Measurements from ENCODE around the gene TOPBP1. TPM values are rescaled to one million over a fixed set of nuclear protein-coding genes. Genes with fewer than 3 reads are reported as not detected.

Gene TOPBP1
- total and polyA plus RNA-seq, 2 of the 8 experiments (the other 6 are each of a cell fraction or from before 2014, with no cell fraction given): 19.7 to 35.9 TPM

DNA sequence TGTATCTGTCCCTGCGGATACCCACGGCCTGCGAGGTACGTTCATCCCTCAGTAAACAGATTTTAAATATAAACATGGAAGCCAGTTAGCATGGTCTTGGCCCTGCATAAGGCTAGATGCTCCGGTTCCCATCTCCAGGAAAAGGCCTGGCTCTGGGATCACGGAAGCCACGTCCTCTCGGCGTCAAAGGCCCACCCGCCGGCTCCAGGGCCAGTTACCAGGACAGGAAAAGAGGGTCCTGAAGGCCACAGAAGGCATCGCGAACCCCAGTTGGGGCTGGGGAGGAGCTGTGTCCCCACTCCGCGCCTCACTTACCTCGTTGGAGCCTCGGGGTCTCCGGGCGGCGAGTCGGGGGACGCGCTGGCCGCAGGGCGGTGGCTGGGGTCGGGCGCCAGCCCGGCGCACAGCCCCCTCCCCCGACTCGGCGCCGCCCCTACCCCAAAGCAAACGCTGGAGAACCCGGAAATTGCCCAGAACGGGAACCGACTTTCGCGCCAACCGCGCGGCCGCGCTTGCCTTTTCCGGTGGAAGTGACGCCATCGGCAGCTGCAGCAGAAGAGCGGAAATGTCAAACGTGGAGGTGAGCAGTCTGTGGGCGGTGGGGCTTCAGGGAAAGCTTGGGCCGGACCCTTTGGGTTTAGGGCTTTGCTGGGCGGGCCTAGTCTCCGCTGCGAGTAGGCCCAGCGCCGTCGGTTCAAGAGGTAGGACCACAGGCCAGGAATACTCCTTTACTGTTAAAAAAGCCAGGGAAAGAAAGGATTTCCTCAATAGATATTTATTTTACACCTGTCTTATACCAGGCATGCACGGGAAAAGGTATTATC is at the start of gene TOPBP1 (continued):
- TF ChIP-seq, protein P1, sequence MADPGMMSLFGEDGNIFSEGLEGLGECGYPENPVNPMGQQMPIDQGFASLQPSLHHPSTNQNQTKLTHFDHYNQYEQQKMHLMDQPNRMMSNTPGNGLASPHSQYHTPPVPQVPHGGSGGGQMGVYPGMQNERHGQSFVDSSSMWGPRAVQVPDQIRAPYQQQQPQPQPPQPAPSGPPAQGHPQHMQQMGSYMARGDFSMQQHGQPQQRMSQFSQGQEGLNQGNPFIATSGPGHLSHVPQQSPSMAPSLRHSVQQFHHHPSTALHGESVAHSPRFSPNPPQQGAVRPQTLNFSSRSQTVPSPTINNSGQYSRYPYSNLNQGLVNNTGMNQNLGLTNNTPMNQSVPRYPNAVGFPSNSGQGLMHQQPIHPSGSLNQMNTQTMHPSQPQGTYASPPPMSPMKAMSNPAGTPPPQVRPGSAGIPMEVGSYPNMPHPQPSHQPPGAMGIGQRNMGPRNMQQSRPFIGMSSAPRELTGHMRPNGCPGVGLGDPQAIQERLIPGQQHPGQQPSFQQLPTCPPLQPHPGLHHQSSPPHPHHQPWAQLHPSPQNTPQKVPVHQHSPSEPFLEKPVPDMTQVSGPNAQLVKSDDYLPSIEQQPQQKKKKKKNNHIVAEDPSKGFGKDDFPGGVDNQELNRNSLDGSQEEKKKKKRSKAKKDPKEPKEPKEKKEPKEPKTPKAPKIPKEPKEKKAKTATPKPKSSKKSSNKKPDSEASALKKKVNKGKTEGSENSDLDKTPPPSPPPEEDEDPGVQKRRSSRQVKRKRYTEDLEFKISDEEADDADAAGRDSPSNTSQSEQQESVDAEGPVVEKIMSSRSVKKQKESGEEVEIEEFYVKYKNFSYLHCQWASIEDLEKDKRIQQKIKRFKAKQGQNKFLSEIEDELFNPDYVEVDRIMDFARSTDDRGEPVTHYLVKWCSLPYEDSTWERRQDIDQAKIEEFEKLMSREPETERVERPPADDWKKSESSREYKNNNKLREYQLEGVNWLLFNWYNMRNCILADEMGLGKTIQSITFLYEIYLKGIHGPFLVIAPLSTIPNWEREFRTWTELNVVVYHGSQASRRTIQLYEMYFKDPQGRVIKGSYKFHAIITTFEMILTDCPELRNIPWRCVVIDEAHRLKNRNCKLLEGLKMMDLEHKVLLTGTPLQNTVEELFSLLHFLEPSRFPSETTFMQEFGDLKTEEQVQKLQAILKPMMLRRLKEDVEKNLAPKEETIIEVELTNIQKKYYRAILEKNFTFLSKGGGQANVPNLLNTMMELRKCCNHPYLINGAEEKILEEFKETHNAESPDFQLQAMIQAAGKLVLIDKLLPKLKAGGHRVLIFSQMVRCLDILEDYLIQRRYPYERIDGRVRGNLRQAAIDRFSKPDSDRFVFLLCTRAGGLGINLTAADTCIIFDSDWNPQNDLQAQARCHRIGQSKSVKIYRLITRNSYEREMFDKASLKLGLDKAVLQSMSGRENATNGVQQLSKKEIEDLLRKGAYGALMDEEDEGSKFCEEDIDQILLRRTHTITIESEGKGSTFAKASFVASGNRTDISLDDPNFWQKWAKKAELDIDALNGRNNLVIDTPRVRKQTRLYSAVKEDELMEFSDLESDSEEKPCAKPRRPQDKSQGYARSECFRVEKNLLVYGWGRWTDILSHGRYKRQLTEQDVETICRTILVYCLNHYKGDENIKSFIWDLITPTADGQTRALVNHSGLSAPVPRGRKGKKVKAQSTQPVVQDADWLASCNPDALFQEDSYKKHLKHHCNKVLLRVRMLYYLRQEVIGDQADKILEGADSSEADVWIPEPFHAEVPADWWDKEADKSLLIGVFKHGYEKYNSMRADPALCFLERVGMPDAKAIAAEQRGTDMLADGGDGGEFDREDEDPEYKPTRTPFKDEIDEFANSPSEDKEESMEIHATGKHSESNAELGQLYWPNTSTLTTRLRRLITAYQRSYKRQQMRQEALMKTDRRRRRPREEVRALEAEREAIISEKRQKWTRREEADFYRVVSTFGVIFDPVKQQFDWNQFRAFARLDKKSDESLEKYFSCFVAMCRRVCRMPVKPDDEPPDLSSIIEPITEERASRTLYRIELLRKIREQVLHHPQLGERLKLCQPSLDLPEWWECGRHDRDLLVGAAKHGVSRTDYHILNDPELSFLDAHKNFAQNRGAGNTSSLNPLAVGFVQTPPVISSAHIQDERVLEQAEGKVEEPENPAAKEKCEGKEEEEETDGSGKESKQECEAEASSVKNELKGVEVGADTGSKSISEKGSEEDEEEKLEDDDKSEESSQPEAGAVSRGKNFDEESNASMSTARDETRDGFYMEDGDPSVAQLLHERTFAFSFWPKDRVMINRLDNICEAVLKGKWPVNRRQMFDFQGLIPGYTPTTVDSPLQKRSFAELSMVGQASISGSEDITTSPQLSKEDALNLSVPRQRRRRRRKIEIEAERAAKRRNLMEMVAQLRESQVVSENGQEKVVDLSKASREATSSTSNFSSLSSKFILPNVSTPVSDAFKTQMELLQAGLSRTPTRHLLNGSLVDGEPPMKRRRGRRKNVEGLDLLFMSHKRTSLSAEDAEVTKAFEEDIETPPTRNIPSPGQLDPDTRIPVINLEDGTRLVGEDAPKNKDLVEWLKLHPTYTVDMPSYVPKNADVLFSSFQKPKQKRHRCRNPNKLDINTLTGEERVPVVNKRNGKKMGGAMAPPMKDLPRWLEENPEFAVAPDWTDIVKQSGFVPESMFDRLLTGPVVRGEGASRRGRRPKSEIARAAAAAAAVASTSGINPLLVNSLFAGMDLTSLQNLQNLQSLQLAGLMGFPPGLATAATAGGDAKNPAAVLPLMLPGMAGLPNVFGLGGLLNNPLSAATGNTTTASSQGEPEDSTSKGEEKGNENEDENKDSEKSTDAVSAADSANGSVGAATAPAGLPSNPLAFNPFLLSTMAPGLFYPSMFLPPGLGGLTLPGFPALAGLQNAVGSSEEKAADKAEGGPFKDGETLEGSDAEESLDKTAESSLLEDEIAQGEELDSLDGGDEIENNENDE (IDR thresholded peaks at IDR 0.05; ENCODE audit: insufficient replicate concordance, low read length): no peak
- no peak for TF ChIP-seq SP1 (IDR thresholded peaks at IDR 0.05; ENCODE audit: low read depth, low read length)
- no peak for TF ChIP-seq SAP30 (IDR thresholded peaks at IDR 0.05; ENCODE audit: insufficient read depth, insufficient replicate concordance, low read length)
- TF ChIP-seq JUN (IDR thresholded peaks at IDR 0.05; ENCODE audit: low read depth, low read length): no peak
- peak; percentile 44 for TF ChIP-seq POLR2AphosphoS5 (IDR thresholded peaks at IDR 0.05; ENCODE audit: low read depth, low read length)
- no peak for TF ChIP-seq CBX8 (IDR thresholded peaks at IDR 0.05; ENCODE audit: borderline replicate concordance, low read depth, low read length)
- TF ChIP-seq SIN3A (conservative IDR thresholded peaks at IDR 0.05 in 1 of 2, IDR thresholded peaks at IDR 0.05 in 1 of 2; ENCODE audit: low read depth in 1 of 2, low read length in 2 of 2): peak; percentile 82 to 94; a peak in 3 of 4 replicates
- no peak for TF ChIP-seq TCF12 (IDR thresholded peaks at IDR 0.05; ENCODE audit: low read depth, low read length)
- 0 out of 2 replicates have a peak, but pooled peaks have one; percentile 48 for TF ChIP-seq RBBP5 (IDR thresholded peaks at IDR 0.05; ENCODE audit: borderline replicate concordance, low read depth, low read length)

Measured in H1 (cell line).